Left kidney (tissue), 2 donors: ENCODE data around the gene ATP13A4. TPM values are rescaled to one million over a fixed set of nuclear protein-coding genes. Genes with fewer than 3 reads are reported as not detected.

Experiments
- DNase-seq: peaks from one replicate; pipeline ENCODE4 v3.0.0-alpha.2; 2013
- polyA plus RNA-seq: library from polyadenylated mRNA; unstranded; fragments of 120-200 nt; gene quantifications from one replicate; pipeline ENCODE4 v1.2.1, GENCODE V29; 2013; ENCODE audit not compliant: insufficient read length

The ATP13A4 gene
- polyA plus RNA-seq, 1 donor: 1.3 TPM

DNA sequence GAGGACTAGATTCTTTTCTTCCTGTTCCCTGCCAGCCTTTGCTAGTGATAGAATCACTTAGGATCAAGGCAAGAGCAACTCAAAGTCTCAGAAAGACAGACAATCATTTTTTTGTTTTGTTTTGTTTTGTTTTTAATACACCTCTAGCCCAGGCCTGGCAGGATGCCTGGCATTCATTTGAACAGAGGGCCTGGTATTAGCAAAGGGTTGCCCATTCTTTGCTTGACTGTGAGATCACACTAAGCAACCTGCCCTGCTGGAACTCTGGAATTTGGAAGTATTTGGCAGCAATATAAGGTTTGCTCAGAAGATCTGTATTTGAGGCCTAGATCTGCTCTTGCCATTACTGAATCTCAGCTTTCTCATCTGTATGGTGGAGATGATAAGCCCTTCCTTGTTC, 154.4 kb downstream of the ATP13A4 start:
- no peak for DNase-seq

DNA sequence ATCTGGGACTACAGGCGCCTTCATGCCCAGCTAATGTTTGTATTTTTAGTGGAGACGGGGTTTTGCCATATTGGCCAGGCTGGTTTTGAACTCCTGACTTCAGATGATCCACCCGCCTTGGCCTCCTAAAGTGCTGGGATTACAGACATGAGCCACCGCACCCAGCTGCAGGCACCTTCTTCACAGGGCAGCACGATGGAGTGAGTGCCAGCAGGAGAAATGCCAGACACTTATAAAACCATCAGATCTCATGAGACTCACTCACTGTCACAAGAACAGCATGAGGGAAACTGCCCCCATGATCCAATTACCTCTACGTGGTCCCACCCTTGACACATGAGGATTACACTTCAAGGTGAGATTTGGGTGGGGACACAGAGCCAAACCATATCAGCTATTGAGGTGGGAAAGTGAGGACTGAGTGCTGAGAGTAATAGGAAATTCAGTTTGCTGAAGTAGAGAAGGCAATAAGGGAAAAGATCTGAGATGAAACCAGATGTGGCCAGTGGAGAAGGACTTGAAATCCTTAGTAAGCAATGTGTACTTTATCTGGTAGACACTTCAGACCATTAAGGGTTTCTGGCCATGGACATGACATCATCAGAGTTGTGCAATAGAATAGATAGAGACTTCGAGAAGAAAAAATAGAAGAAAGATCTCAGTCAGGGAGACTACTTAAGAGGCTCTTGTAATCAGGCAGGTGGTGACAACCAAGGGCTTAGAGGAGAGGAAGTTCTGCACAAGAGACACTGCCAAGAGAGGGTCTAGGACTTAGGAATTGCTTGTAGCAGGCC, 158.0 kb downstream of the ATP13A4 start:
- DNase-seq: no peak

DNA sequence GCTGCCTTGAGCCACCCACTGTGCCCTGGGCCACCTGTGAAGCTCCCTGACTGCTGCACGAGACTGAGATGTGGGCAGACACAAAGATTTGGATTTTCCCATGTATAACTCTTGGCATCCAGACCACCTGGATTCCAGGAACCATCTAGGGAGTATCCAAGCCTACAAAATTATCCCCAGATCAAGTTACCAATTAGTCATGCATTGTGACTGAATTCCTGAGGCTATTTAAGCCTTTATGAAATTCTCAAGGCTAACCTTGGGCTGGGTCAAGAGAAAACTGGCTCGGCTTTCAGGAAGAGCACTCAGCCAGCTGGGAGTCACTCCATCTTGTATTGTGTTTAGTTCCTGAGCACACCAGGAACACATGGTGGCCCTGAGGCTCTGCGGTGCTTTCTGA, 162.8 kb downstream of the ATP13A4 start:
- peak; percentile 65 for DNase-seq

DNA sequence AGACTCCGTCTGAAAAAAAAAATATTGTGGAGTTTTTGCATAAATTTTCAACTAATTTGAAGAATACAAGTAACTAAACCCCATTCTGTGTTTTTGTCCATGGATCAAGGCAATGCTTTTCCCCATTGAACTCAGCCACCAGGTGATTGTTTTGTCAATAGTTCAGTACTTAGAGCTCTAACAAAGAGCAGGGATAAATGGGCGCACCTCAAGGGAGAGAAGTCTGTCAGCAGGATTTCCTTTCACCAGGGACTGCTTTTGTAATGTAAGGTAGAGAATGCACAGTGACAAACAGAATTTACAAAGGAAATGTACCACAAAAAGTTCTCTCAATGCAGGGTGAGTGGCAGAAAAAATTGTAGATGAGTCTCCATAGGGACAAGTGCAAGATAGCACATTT, 165.4 kb downstream of the ATP13A4 start:
- DNase-seq: no peak

DNA sequence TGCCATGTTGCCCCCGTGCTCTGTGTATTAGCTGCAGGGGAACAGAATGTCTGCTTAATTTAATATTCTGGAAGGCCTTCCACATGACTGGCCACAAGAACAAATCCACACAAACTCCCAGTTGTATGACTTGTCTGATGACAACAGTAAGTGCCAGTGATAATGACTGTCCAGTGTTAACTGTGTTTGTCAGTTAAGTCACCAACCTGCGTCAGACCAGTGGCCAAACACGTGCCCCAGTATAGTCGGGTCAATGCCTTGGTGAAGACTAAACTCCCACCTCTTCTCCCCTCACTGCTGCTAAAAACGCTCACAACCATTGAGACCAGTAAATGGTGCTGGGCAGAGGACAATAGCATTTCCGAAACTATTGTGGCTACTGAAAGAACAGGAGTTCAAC, 166.3 kb downstream of the ATP13A4 start:
- DNase-seq: no peak

DNA sequence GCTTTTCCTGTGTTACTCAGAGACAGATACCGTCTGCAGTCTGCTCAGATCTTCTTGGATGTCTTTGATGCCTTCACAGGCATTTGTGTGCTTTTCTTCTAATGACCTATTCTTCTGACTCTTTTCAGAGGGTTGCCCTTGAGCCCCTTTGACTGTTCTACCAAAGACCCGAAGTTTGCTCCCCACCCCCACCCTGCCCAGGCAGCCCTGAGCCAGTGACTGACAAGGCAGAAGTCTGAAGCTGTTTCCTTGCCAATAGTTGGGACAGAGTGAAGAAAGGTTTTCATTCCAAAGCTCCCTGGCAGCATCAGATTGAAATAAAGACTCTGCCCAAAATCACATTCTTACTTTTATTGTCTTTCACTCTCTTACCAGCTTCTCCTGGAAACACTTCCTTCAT, 167.1 kb downstream of the ATP13A4 start:
- DNase-seq: no peak

DNA sequence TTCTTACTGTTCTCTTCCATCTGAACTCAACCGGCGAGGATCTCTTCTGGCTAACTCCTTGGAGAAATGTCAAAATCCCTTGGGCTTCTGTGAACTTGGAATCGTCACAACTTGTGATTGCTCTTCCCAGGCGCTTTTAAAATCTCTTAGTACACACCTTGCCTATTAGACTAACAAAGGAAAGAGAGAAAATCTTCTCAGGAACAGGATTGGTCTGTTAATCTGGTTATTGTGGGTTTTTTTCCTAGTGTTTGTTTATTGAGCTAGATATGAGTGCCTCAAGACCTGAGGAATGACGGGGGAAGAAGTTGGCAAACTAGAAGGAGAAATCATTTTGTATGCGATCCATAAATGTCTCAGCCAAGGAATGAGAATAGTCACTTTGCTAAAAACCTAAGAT, 176.0 kb downstream of the ATP13A4 start, which contains the start of gene ATP13A5:
Gene ATP13A5, minus strand, starts transcription at position 48 of the 400 bp plus-strand sequence. Its CDS starts 28 bp downstream, at position 20.
- no peak for DNase-seq

DNA sequence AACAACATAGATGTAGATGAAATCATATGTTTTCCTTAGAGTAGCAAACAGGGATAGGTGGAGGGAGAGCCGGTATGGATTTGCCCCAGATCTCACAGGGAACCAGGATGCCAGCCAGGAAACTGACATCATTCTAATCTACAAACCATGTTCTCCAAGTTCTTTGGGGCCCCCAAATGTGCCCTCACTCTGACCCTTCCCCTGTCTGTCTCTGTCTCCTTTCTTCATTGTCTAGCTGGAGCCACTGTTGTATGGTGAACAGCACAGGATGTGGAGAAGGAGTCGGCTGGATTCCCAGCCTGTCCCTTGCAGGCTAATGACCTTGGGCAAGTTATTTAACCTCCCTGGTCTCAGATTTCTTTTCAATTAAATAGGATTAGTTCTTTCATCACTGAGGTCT, 177.1 kb downstream of the ATP13A4 start:
- no peak for DNase-seq

DNA sequence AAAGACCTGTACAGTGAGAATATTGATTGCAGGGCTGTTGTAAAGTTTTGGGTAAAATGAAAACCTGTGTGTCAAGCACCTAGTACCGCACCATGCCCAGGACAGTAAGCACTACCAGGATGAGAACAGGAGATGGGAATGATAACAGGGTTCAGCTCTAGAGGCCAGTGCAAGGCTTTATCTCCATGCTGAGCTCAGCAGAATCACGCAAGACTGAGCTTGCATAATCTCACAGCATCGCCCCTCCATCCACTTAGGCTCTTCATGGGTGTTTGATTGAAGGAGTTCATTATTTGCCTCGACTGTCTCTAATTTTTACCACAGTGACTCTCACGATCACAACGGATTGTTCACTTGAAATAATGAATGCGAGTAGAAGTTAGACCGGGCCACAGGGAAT, 179.1 kb downstream of the ATP13A4 start:
- no peak for DNase-seq

DNA sequence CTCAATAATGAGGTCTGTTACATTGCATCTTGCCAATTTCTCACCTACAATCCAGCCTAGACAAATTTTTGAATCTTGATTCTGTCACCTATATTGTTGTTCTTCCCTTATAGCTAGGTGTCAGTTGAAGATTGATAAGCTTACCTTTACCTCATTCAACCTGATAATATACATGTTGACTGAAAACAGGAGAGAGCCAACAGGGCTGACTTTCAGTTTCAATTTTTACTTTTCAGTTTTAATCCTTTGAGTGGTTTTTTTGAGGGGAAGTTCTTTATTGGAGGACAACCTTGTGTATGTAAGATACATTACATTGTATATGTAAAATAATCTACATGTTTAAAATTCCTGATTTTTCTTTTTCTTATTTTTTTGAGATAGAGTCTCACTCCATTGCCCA, 181.9 kb downstream of the ATP13A4 start:
- no peak for DNase-seq

DNA sequence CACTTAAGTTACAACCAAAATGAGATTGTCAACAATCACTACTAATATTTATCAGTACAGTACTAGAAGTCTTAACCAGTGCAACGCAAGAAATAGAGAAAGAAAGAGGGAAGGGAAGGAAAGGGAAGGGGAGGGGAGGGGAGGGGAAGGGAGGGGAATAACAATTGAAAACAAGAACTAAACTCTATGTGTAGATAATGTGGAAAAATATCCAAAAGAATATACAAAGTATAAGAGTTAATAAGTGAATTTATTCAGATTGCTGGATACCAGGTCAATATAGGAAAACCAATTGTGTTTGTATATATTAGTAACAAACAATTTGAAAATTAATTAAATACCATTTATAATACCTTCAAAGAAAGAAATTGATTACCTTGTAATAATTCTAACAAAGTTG, 186.8 kb downstream of the ATP13A4 start:
- DNase-seq: no peak

DNA sequence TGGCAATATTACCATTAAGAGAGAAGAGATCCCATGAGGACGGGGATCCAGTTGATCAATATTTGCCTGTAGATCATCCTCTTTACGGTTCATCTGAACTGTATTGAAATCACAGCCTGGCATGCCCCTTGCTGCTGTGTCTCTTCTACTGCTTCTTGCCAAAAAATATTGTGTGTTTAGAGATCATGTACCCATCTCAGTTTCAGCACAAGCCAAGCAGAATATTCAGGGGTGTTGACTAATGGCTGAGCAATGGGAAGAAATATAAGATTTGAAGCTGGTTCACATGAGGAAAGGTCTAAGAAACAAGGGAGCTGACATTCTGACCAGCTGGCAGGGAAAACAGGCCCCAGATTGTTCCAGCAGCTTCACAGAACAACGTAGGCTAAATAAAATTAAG, 197.4 kb downstream of the ATP13A4 start:
- no peak for DNase-seq

DNA sequence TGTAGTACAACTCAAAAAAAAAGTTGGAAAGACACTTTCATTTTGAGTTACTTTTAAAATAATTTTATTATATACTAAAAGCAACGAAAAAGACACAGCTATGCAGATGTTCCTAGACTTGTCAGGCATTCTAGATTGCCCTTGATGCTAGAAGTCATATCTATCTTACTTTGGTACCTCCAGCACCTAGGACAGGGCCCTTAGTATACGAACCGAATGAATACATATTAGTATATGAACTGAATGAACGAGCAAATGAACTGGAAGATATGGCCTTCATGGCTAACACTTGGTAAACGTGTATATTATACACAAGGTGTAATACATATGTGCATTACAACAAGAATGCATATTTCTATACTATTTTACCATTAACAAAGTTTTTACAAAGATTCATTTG, 200.3 kb downstream of the ATP13A4 start:
- no peak for DNase-seq

Other genes starting within 250 kb of the ATP13A4 start
- 0.22 TPM for gene ATP13A5, start 176.1 kb downstream of the ATP13A4 start, polyA plus RNA-seq
- 86.4 TPM for gene OPA1, start 38.3 kb upstream of the ATP13A4 start, polyA plus RNA-seq